Ureter (tissue), 1 donor: ENCODE data around the gene GHRHR. TPM values are rescaled to one million over a fixed set of nuclear protein-coding genes. Genes with fewer than 3 reads are reported as not detected.

Experiments used
- DNase-seq: peaks from one replicate; pipeline ENCODE4 v3.0.0-alpha.2; 2020; ENCODE audit warnings: low spot score
- total RNA-seq: library from RNA; stranded (reverse); gene quantifications from one replicate; pipeline ENCODE4 v1.2.4, GENCODE V29; 2023
- donor health status: DM: yes; HTN: yes; CAD: no.

GHRHR gene
- total RNA-seq, 1 donor from 2014 or later = not detected

DNA sequence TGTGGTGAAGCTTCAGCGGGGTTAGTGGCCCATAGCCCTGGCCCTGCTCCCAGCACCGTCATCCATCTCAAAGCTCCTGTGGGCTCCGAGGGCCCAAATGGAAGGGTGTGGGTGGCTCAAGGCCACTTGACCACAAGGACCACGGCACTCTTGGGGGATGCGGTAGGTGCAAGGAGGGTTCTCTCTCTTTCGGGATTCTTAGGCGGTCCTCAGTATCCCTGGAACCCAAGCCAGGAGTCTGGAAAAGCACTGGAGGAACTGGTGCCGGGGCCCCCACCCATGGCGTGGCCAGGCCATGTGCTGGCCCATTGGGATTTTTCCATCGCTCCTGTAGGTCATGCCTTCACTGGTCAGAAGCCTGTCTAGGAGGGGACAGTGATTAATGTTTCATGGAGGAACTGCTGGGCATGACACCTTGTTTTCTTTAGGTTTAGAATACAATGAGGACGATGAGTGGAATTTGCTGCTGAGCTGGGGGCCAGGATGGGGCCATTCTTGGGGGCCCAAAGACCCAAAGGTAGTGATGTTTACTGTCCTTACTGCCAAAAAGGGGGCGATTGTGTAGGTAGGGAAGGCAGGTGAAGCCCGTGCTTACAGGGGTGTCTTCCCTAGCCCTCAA, 35.4 kb upstream of the GHRHR start:
- DNase-seq = no peak

DNA sequence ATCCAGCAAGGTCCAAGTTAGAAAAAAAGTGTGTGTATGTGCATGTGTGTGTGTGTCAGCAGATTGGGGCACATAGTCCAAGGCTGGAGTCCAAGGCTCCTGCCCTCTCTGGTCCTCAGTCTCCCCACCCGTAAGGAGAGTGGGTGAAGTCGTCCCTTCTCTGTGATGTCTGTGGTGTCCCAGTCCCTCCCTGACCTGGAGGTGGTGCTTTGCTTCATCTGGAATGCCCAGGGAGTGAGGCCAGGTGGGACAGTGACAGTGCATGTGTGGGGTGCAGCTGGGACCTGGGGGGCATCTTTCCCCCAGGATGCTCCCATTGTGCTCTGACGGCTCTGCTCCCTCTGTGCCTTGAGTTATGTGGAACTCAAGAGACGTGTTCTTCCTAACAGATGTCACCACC, 34.1 kb upstream of the GHRHR start:
- no peak for DNase-seq

DNA sequence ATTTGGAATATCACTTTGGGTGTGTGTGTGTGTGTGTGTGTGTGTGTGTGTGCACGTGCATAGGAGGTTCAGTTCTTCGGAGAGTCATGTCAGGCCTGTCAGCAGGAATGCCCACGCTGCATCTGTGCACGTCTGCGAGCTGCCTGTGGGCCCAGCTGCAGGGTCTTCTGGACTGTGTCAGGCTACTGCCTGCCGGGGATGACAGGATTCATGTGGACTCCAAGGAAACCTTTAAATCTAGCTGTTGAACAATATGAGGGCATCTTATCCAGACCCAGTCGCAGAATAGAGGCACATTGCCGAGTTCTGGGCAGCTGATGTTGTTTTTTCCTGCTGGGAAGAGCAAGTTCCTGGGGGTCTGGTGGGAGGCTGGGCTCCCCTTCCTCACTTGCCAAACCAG, 33.1 kb upstream of the GHRHR start:
- DNase-seq = no peak

DNA sequence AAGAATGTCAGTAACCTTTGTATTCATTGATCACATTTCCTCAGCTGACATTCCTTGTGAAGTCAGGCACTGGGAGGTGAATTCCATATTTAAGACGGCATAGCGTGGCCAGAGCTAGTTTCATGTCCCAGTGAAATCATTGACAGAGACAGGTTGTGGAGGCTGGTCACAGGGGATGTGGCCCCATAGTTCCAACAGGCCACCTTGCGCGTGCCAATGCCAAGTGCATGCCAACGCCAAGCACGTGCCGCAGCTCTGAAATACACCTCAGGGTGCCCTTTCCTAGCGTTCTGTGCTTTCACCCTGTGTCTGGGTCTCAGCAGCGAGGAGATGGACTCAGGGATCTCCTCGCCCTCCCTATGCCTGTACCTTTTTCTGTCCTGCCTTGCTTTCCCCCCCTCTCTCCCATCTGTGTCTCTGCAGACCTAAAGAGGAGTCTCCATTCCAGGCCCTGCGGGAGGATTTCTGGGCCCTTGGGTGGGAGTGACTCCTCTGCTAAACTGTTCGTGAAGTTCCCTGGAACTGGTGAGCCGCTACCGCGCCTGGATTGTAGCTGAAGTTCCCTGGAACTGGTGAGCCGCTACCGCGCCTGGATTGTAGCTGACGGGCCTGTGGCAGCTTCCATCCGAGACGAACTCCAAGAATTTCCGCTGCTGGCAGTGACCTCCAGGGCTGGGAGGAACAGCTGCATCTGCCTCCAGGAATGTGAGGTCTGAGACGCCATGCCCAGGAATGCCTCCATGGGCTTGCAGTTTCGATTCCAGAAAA, 32.4 kb upstream of the GHRHR start:
- no peak for DNase-seq

DNA sequence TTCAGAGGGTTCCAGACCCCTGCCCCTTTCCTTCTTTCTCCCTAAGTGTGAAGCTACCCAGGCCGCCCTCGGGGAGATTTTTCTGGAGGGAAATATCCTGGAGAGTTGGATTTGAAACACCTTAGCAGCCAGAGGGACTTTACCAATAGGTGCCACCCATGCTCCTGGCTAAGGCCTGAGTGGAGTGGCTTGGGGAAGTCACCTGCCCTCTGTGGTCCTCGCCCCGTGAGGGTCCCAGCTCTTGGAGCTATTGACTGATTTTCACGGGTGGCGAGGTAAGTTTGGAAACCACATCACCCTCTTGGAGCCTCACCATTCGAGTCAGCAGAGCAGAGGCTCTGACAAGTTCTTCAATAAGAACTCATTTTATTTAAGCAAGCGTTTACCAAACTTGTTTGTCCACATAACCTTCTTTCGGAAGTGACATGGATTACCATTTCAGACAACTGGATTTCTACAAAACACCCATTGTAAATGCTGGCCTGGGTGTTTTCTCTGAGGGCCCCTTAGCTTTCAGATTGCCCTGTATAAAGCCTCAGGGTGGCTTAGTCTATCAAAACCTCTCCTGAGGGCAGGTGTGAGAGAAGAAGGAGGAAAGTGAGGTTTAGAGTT, 31.7 kb upstream of the GHRHR start:
- no peak for DNase-seq

DNA sequence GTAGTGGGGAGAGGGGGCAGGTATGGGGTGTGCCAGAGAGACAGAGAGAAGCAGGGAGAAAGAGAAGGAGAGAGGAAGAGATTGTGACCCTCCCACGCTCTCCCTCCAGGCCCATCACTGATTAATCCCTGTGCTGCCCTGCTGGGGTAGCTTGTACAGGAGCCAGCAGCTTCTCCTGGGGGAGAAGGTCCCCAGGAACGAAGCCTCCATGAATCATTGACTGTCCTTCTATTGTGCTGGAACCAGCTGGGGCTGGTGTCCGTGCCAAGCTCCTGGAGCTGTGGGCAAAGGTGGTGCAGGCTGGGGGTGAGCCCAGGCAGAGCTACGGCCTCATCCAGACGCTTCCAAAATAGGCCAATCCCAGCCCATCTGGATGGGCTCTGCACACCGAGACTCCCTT, 31.2 kb upstream of the GHRHR start:
- DNase-seq = no peak

DNA sequence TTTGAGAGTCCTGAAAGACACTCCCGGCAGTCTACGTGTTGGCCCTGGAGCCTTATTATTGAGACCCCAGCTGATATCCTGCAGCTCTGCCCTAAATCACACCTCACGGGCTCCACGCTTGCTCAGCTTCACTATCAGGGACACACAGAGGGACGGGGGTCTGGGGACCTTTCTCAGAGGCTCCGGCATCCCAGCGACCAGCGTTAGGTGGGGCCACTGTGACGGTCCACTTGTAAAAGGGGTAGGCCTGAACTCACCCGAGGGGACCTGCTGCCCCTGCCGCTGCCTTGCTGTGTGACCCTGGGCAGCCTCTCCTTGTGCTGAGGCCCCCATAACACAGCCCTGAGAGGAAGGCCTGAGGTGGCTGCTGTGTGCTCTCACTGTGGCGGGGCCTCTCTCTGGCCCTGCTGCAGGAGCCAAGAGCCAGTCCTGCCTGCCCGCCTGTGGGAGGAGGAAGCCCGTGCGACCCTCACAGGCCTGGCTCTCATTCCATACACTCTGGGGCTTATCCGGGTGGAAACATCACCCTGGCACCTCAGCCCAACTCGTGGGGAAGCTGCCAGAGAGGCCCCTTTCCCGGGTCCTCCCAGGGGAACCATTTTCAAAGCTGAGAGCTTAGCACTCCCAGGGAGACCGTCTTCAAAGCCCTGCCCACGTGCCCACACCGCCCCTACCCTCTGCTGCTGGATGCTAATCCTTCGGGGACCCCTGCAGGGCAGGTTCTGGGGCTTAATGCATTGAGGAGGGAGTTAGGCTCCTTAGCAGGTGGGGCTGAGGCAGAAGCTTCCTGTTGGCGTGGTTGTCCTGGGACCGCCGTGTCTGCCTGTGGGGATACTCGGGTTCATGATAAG, 30.4 kb upstream of the GHRHR start:
- no peak for DNase-seq

DNA sequence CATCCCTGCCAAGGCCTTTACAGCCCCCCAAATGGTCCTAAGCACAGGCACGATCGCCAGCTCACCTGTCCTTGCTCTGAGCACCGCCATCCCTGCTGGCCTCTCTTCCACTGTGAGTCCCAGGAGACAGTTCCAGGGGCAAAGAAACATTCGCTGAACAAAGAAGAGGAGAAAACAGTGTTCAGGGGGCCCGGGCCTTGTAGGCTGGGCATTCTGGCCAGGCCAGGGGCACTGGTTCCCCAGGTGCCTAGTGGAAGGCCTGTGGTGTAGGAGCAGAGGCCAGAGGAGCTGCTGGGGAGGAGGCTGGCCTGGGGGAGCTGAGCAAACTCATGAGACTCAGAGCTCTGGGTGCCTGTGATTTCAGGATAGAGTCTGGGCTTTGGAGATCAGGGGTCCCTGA, 29.5 kb upstream of the GHRHR start:
- no peak for DNase-seq

DNA sequence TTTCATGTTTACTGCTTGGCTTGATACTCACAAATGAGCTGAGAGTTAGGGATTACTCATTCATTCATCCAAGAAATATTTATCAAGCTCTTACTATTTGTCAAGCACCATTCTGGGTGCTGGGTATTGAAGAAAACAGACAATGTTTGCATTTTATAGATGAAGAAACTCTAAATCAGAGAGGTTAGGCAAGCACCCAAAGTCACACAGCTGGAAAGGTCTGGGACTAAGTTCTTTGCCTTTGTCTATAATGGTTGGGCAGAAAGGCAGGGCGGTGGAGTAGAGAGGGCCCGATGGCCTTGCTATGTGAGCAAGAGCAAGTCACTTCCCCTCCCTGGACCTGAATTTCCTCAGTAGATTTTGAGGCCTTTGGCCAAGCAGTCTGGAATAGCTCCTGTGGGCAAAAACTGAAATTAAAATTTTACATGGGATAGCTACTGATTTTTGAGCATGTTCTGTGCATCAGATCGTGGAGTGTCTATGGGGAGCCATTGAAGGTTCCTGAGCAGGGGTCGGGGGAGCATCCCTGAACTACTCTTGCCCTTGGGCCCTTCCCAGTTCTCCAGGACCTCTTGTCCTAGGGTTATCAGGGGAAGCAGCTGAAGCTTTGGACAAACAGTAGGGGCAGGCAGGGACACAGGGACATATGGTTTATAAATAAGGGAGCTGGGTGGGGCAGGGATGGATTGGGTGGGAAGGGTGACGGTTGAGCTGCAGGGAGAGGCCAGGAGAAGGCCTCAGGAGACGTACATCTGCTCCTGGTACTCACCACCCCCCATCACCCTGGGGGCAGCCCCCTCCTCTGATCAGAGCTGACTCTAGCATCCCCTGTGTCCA, 28.8 kb upstream of the GHRHR start:
- DNase-seq = no peak

DNA sequence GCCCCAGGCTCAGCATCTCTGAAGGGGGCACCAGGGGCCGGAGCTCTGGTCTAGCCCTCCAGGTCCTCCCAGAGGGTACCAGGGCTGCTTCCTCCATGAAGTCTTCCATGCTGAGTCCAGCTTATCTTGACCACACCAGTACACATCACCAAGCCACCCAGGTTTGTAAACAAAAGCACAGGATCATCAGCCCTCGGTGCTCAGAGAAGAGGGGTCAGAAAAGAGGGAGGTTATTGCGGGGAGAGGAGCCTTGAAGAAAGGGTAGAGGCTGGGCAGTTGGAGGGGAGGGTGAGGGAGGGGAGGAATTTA, 28.2 kb upstream of the GHRHR start:
- DNase-seq = no peak

DNA sequence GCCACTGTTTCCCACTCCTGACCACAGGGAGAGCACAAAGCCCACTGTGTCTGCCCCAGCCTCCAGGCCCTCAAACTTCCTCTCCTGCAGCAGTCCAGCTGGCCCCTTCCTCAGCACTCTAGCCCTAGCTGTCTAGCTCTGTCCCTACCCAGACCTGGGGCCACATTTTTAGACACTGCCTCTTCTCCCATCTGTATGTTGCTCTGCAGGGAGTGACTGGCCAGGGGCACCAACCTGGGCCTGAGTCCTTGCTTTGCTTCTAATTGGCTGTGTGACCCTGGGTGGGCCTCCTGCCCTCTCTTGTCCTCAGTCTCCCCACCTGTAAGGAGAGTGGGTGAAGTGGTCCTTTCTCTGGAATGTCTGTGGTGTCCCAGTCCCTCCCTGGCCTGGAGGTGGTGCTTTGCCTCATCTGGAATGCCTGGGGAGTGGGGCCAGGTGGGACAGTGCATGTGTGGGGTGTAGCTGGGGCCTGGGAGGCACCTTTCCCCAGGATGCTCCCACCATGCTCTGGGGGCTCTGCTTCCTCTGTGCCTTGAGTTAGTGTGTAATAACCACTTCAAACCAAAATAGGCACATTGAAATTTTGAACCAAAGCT, 27.0 kb upstream of the GHRHR start:
- DNase-seq = no peak

DNA sequence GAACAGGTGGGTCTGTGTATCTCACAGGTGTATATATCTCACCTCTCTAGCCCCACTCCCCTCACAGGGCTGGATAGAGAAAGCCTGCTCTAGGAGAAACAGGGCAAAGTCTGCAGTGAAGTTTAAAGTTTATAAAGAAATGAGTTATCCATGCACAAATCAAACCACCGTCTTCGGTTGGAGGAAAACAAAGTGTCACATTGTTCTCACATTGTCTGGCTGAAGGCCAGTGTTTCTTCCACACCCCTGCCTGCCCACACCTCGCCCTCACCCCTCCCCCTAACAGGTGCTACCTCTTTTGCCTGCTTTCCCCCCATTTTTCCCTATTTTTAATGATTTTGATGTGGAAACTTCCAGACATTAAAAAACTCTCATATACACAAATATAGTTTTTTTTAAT, 26.3 kb upstream of the GHRHR start:
- DNase-seq = no peak

DNA sequence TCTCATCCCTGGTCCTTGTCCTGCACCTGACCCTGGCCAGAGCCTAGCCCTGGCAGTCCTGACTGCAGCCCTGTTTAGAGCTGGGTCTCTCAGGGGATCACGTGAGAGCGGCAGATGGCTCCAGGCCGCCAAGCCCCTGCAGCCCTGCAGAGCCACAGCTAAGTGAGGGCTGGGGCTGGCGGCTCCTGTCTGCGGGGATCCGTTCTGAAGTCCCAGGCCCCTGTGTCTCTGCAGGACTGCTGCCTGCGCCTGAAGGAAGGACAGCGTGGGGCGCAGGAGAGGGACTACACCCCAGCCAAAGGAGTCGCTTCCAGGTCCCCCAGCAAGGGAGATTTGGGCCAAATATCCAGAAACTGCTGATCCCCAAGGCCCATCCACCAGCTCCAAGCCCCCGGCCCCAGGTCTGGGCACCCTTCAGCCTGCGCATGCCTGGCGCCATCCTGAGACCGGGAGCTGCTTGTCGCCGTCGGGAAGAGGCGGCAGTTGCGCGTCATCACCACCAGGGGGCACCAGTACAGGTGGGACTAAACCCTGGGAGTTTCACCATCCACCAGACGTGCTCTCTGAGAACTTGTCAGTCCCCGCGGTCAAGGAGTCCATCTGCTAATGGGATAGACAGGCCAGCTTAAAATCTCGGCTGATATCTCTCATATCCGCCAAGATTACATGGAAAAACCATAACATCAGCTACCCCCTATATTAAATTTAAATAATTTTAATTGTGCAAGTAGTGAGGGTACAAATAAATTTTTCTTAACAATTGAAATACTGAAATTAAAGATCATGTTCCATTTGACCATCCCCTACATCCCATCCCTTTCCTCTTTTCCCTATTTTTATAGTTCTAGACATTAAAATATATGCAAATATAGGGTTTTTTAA, 25.1 kb upstream of the GHRHR start:
- DNase-seq = peak; percentile 82

DNA sequence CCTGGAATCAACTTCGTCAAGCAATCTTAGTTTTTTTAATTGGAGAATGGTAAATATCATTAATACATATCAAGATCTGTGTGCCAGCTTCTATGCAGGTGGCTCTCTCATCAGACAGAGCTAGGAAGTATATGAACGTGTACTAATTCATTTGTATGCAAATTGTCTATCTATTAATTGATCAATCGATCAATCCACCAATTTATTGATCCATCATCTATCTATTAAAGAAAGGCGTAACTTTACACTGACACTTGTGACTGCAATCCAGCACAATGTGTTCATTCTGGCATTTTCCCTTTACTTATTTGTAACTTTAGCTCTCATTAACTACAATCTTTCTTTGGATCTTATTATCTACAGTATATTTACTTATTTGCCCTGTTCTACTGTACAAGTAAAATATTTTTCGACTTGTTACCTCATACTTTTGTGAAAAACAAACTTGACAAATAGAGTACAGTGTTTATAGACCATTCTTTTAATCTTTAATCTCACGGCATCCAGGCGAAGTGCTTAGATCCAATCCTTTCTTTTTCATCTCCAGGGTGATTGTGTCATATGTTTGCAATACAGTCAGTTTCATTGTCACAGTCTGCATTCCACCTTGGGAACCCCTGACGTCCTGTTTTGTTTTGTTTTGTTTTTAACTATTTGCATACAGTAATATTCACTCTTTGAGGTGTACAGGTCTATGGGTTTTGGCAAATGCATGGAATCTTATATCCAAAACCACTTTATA, 22.0 kb upstream of the GHRHR start:
- DNase-seq = no peak

DNA sequence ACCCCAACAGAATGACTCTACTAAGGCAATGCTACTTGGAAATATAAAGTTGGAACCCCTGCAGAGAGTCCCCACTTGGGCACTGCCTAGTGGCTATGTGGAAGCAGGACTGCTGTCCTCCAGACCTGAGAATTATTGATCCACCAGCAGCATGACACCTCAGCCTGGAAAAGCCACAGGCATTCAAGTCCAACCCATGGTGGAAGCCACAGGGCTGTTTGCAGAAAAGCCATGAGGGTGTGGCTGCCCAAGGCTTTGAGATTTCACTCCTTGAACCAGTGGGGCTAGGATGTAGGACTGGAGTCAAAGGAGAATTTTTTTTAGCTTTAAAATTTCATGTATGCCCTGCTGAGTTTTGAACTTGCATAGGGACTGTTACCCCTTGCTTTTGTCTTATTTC, 13.6 kb upstream of the GHRHR start:
- DNase-seq = no peak

DNA sequence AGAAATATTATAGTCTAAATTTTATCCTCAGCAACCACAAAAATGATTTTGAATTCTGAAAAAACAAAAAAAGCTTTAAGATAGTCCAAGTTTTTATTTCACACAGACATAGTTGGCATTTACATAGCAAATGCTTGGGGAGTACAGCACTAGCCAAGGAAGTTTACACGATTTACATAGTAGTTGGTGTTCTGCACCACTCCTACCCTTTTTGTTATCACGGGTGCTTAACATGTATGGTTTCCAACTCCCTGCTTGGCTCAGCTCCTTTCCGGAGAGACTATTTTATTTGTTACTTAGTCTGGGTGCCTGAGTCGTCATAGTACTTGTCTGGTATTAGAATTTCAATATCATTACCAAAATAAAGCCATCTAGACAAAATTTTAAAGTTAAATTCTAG, 8.8 kb upstream of the GHRHR start:
- DNase-seq = no peak

DNA sequence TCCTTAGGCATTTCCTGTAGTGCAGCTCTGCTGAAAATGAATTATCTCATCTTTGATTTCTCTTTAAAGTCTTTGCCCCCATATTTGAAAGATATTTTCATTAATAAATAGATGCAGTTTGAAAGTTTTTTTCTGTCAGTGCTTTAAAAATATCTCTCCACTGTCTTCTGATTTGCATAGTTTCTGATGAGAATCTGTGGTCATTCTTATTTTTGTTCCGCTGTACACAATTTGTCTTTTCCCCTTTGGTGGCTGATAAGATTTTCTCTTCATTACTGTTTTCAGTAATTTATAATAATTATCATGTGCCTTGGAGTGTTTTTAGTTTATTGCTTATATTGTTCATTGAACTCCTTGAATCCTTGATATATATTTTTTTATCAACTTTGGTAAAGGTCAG, 7.0 kb upstream of the GHRHR start:
- no peak for DNase-seq

DNA sequence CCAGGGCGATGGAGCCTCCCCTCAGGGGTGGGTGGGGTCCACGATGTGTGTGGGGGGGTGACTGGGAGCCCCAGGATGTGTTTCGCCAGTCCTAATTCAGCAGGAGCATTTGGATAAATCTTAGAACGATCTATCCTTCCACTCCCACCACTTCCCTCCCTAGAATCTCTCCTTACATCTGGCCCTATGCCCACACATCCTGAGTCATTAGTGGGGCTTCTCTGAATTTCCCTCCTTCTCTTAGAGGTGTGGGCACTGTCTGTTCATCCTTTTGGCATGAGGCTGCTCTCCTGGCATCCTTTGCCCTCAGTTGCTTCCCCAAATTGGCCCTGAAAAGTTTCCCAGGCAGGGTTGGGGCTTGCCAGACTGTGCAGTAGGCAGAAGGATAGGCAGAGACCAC, 1.6 kb downstream of the GHRHR start:
- DNase-seq = no peak

DNA sequence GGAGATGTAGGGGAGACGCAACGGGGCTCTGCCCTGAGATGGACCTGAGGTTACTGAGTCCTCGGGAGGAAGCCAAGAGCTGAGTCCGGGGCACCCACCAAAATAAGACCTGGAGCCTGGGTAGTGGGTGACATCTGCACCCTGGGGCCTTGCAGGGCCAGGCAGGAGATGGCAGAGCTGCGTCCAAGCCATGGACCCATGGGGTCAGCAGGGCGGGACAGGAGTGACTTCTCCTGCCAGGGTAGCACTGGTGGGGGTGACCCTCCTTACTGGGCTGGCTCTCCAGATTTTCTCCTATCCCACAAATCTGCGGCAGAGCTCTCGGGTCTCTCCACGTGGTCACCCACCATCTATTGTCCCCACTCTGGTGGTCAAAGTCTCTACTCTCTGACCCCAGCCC, 2.1 kb downstream of the GHRHR start:
- DNase-seq = no peak

DNA sequence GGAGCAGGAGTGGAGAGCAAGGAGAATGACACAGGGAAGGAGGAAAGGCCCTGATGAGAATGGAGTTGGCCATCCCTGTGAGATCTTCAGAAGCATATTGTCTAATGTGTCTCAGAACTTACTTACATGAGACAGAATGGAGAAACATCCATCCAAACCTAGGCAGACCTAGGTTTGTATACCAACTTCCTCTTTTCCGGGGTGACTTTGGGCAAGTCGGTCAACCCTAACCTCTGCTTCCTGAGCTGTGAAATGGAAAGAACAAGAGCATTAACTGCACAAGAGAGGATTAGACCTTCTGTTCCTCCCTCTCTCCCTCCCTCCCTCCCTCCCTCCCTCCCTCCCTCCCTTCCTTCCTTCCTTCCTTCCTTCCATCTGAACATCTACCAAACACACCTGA, 4.5 kb downstream of the GHRHR start:
- DNase-seq = no peak
